HCT116 (cell line): ENCODE data around the gene DDX52. TPM values are rescaled to one million over a fixed set of nuclear protein-coding genes. Genes with fewer than 3 reads are reported as not detected.

Experiments
- ATAC-seq: fragments of 200-7000 bp; cut with Tn5 transposase; 2 replicates; pipeline ENCODE4 v1.9.1; 2020; ENCODE audit warnings: mild to moderate bottlenecking, moderate library complexity
- BruUV-seq: library from RNA; stranded (reverse); fragments of 400-500 nt; replicated peaks from 2 replicates; lab custom pipeline; 2021; lab: Mats Ljungman, UMichigan
- CTCF ChIA-PET: fragments of 300-600 bp; sonication (Branson Sonifier 250); formaldehyde crosslinking; loops from one replicate; lab custom pipeline; 2021; ENCODE audit warnings: antibody characterized with exemption; lab: Charles Lee
- POLR2A ChIA-PET: fragments of 300-600, 350-600 bp; sonication (Branson Sonifier 250); formaldehyde crosslinking; loops from one replicate; lab custom pipeline; 2021; ENCODE audit warnings: antibody characterized with exemption; lab: Charles Lee
- RAD21 ChIA-PET, 2 experiments: fragments of 300-600 bp; sonication (Branson Sonifier 250); formaldehyde crosslinking; loops; one replicate each; lab custom pipeline; 2023; ENCODE audit warnings: low total read pairs in 2 of 2; ENCODE audit not compliant: uncharacterized antibody in 2 of 2, unreplicated experiment in 2 of 2, low non-redundant PET in 1 of 2; lab: Charles Lee
- DNase-seq: peaks from one replicate; pipeline ENCODE4 v3.0.0-alpha.2; 2010; ENCODE audit warnings: low read depth, low spot score
- H2AFZ ChIP-seq: fragments of 200-600 bp; shearing (Covaris generic), sonication (generic); 2 replicates; pipeline ENCODE4 v1.6.1; 2017; ENCODE audit warnings: low read depth, mixed run types, mixed read lengths, antibody characterized with exemption, low read length; ENCODE audit not compliant: poor library complexity, severe bottlenecking
- H3K27ac ChIP-seq: 2 replicates; pipeline ENCODE4 v1.5.1; 2012; ENCODE audit warnings: low read depth, low read length
- H3K27me3 ChIP-seq: fragments of 200-600 bp; sonication (generic); 2 replicates; pipeline ENCODE4 v1.6.1; 2016; ENCODE audit warnings: mixed run types, low read length, mixed read lengths; ENCODE audit not compliant: insufficient read depth
- H3K36me3 ChIP-seq, 2 experiments: fragments of 200-500 bp in 1 of 2; fragments of 200-600 bp in 1 of 2; sonication (Bioruptor generic) in 1 of 2; sonication (generic) in 1 of 2; 2 replicates each; pipeline versions ENCODE4 v1.5.1 to v1.6.1; 2014 to 2016; ENCODE audit warnings: low read length in 2 of 2, inconsistent platforms in 1 of 2, mixed read lengths in 1 of 2, mixed run types in 1 of 2; ENCODE audit not compliant: insufficient read depth in 2 of 2, control insufficient read depth in 1 of 2
- H3K4me1 ChIP-seq, 2 experiments: fragments of 200-600 bp in 1 of 2; sonication (generic) in 1 of 2; 2 replicates each; pipeline versions ENCODE4 v1.5.1 to v1.6.1; 2012 to 2017; ENCODE audit warnings: low read length in 2 of 2, inconsistent platforms in 1 of 2, mild to moderate bottlenecking in 1 of 2, mixed read lengths in 1 of 2, mixed run types in 1 of 2, moderate library complexity in 1 of 2; ENCODE audit not compliant: insufficient read depth in 2 of 2, control insufficient read depth in 1 of 2
- H3K4me2 ChIP-seq: fragments of 200-600 bp; sonication (generic); 2 replicates; pipeline ENCODE4 v1.6.1; 2017; ENCODE audit warnings: mixed run types, low read length, mixed read lengths
- H3K4me3 ChIP-seq, 2 experiments: fragments of 200-600 bp in 1 of 2; sonication (generic) in 1 of 2; replicated peaks in 1 of 2; 2 replicates each; pipeline ENCODE4 v1.5.1; 2011 to 2016; ENCODE audit warnings: low read length in 2 of 2, control low read depth in 1 of 2, low read depth in 1 of 2, mild to moderate bottlenecking in 1 of 2, mixed read lengths in 1 of 2, mixed run types in 1 of 2
- H3K79me2 ChIP-seq: fragments of 200-600 bp; sonication (generic); 2 replicates; pipeline ENCODE4 v1.6.1; 2017; ENCODE audit warnings: mild to moderate bottlenecking, mixed run types, low read length, moderate library complexity, mixed read lengths; ENCODE audit not compliant: insufficient read depth
- H3K9ac ChIP-seq: fragments of 200-600 bp; sonication (generic); 2 replicates; pipeline ENCODE4 v1.6.1; 2016; ENCODE audit warnings: low read length, mixed read lengths
- H3K9me2 ChIP-seq: fragments of 200-600 bp; sonication (generic), shearing (Covaris generic); 2 replicates; pipeline ENCODE4 v1.6.1; 2017; ENCODE audit warnings: mixed run types, mild to moderate bottlenecking, moderate library complexity; ENCODE audit not compliant: insufficient read depth
- H3K9me3 ChIP-seq, 2 experiments: fragments of 200-500 bp in 1 of 2; fragments of 200-600 bp in 1 of 2; sonication (Bioruptor generic) in 1 of 2; sonication (generic) in 1 of 2; 2 replicates each; pipeline ENCODE4 v1.6.1; 2014 to 2017; ENCODE audit warnings: low read length in 2 of 2, mixed read lengths in 2 of 2, inconsistent platforms in 1 of 2, low read depth in 1 of 2, mild to moderate bottlenecking in 1 of 2, mixed run types in 1 of 2, moderate library complexity in 1 of 2; ENCODE audit not compliant: control insufficient read depth in 1 of 2, insufficient read depth in 1 of 2
- H4K20me1 ChIP-seq: fragments of 200-600 bp; sonication (generic), shearing (Covaris generic); 2 replicates; pipeline ENCODE4 v1.6.1; 2017; ENCODE audit warnings: mixed run types, mild to moderate bottlenecking, moderate library complexity; ENCODE audit not compliant: insufficient read depth
- CEBPB ChIP-seq: IDR thresholded peaks from 2 replicates; pipeline ENCODE4 v1.6.1; 2012; ENCODE audit warnings: low read depth
- EGR1 ChIP-seq: IDR thresholded peaks from 2 replicates; pipeline ENCODE4 v1.6.1; 2012; ENCODE audit warnings: low read depth
- EZH2 ChIP-seq: fragments of 200-600 bp; sonication (generic); IDR thresholded peaks from 2 replicates; pipeline ENCODE4 v1.6.1; 2017; ENCODE audit warnings: antibody characterized with exemption, mixed run types
- MAX ChIP-seq: IDR thresholded peaks from 2 replicates; pipeline ENCODE4 v1.6.1; 2012
- SP1 ChIP-seq: IDR thresholded peaks from 2 replicates; pipeline ENCODE4 v1.6.1; 2012; ENCODE audit warnings: low read depth
- SRF ChIP-seq: IDR thresholded peaks from 2 replicates; pipeline ENCODE4 v1.6.1; 2012; ENCODE audit warnings: low read depth
- TCF7L2 ChIP-seq: IDR thresholded peaks from 2 replicates; pipeline ENCODE4 v1.7.0; 2011; ENCODE audit warnings: borderline replicate concordance, inconsistent platforms; ENCODE audit not compliant: insufficient read depth, insufficient read length; ENCODE audit errors: extremely low read depth
- YY1 ChIP-seq: IDR thresholded peaks from 2 replicates; pipeline ENCODE4 v1.6.1; 2011; ENCODE audit warnings: low read length, low read depth, moderate library complexity, mild to moderate bottlenecking; ENCODE audit not compliant: insufficient replicate concordance; ENCODE audit errors: extremely low read depth
- ZNF274 ChIP-seq: fragments of 200-500 bp; sonication (Bioruptor generic); IDR thresholded peaks from 2 replicates; pipeline ENCODE4 v1.6.1; 2014; ENCODE audit warnings: mild to moderate bottlenecking, low read depth, low read length, inconsistent platforms
- intact Hi-C: fragments of 100-400 bp; cut with micrococcal nuclease; formaldehyde crosslinking; loops from 2 replicates; pipeline ENCODE4 v1.10.0; 2022
- total RNA-seq: library from RNA; stranded (reverse); gene quantifications from one replicate; pipeline ENCODE4 v1.2.1, GENCODE V29; 2021; ENCODE audit not compliant: unreplicated experiment
- TF ChIP-seq, protein P1 (sequence below): IDR thresholded peaks from 2 replicates; pipeline ENCODE4 v1.6.1; 2011; ENCODE audit warnings: mild to moderate bottlenecking, low read length, moderate library complexity; ENCODE audit not compliant: insufficient replicate concordance; ENCODE audit errors: extremely low read depth

Gene DDX52
- total RNA-seq, 1 experiment from 2014 or later = 45.4 TPM

DNA sequence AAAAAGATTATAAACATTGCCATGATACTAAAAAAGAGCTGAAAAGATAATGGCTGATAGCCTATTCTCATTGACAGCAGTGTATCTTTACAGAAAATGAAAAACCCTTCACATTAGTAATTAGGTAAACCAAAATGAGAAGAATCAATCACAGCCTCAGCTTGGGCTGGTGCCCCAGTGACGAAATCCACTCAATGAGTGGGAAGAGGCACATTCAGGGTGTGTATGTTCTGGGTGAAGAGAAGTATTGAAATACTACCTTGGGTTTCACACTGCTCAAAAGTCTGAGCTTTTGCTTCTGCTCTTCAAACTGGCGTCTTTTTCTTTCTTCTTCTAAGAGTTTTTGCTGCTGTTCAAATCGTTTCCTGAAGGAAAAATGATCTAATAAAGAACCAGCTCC, 58.2 kb downstream of the DDX52 start:
- H3K9ac ChIP-seq = no peak overlapping the region
- intact Hi-C loops = no loop called here
- CTCF ChIA-PET = no interaction called here
- no peaks in the 10 kb centered on the region for H3K9me2 ChIP-seq
- no peak overlapping the region for H3K4me3 ChIP-seq
- no peaks in the 10 kb centered on the region for H3K4me1 ChIP-seq
- no peaks in the 10 kb centered on the region for H4K20me1 ChIP-seq
- H3K27ac ChIP-seq = no peak overlapping the region
- H3K79me2 ChIP-seq = peaks cover 3% of the 10 kb centered on the region; the same call in 1 of the 2 replicates
- POLR2A ChIA-PET = no interaction called here
- no TSS peak for BruUV-seq
- no peak for ATAC-seq
- TF ChIP-seq MAX (no peak), EGR1 (no peak), SP1 (no peak), YY1 (no peak)
- TF ChIP-seq, protein P1, sequence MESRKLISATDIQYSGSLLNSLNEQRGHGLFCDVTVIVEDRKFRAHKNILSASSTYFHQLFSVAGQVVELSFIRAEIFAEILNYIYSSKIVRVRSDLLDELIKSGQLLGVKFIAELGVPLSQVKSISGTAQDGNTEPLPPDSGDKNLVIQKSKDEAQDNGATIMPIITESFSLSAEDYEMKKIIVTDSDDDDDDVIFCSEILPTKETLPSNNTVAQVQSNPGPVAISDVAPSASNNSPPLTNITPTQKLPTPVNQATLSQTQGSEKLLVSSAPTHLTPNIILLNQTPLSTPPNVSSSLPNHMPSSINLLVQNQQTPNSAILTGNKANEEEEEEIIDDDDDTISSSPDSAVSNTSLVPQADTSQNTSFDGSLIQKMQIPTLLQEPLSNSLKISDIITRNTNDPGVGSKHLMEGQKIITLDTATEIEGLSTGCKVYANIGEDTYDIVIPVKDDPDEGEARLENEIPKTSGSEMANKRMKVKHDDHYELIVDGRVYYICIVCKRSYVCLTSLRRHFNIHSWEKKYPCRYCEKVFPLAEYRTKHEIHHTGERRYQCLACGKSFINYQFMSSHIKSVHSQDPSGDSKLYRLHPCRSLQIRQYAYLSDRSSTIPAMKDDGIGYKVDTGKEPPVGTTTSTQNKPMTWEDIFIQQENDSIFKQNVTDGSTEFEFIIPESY = no peak
- H3K4me2 ChIP-seq = no peak overlapping the region
- no peak for DNase-seq
- no peak overlapping the region for H2AFZ ChIP-seq
- peaks cover 12 to 22% of the 10 kb centered on the region in 2 experiments; a peak in 3 of 4 replicates for H3K36me3 ChIP-seq
- H3K27me3 ChIP-seq = no peaks in the 10 kb centered on the region
- H3K9me3 ChIP-seq = no peaks in the 10 kb centered on the region
- RAD21 ChIA-PET = no interaction called here

DNA sequence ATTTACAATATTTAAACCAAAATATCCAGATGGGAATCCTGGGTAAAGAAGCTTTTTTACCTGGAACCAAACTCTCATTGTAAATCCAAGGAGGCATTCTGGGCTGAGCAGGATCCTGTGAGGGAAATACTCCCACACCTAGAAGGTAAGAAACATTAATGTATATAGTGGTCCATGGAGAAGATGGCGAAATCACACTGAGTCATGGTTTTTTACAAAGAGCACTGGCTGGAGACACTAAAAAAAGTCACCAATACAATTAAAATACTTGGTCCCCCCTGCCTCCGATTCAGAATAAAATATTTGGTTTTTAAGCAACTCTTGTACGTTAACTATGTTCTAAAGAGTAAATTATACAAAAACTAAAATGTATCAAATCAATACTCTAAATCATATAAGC, 67.0 kb downstream of the DDX52 start:
- Histone ChIP-seq H2AFZ (no peak overlapping the region), H3K9me3 (no peaks in the 10 kb centered on the region), H3K4me2 (no peak overlapping the region), H3K27me3 (no peaks in the 10 kb centered on the region), H3K27ac (no peak overlapping the region), H3K9ac (no peak overlapping the region), H3K79me2 (no peaks in the 10 kb centered on the region), H3K9me2 (no peaks in the 10 kb centered on the region)
- CTCF ChIA-PET = interaction anchor here (0.6 kb wide), 1 partner anchor 232 kb away, joined by 5 read pairs; no protein-coding TSS in a partner anchor
- TF ChIP-seq TCF7L2 = no peak
- no peak for TF ChIP-seq SRF
- no peak for TF ChIP-seq EZH2
- TF ChIP-seq CEBPB = no peak
- no peak for TF ChIP-seq ZNF274
- TF ChIP-seq, all 23 proteins: peak for 0
- Histone ChIP-seq H3K36me3 (peaks cover 0 to 8% of the 10 kb centered on the region in 2 experiments; a peak in 1 of 4 replicates), H3K4me1 (no peaks in the 10 kb centered on the region), H4K20me1 (no peaks in the 10 kb centered on the region), H3K4me3 (no peak overlapping the region)
- BruUV-seq = no TSS peak
- ATAC-seq = no peak
- ChIA-PET RAD21 (no interaction called here), POLR2A (no interaction called here)
- intact Hi-C loops = loop anchor here (10.0 kb wide), 1 partner anchor 341 kb away; no protein-coding TSS in a partner anchor
- no peak for DNase-seq
